GM19467 (cell line): ENCODE results near the gene IL20RA.

Experiments
- ATAC-seq: cut with Tn5 transposase; IDR thresholded peaks from one replicate; pipeline ENCODE4 v1.9.1; 2021; ENCODE audit warnings: mild to moderate bottlenecking, moderate library complexity; ENCODE audit not compliant: unreplicated experiment

Gene IL20RA

GRCh38 chr6:137010128-137010718 is 34.5 kb downstream of the IL20RA start:
- no peak for ATAC-seq

DNA sequence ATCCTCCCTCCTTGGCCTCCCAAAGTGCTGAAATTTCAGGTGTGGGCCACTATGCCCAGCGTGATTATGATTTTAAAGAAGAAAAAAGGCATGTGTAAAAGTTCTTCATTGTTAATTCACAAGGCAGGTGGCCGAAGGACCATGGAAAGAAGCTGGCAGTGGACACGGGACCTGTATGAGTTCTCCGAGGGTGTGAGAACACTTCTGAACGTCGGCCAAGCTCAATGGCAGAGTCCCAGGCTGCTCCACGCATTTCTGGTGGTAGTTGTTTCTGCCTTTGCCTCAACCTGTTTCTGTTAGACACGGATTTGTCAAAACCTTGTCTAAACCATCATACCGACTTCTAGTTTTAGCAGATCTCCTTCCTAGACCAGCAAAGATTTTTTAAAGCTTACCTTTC is 36.6 kb downstream of the IL20RA start:
- no peak for ATAC-seq

DNA sequence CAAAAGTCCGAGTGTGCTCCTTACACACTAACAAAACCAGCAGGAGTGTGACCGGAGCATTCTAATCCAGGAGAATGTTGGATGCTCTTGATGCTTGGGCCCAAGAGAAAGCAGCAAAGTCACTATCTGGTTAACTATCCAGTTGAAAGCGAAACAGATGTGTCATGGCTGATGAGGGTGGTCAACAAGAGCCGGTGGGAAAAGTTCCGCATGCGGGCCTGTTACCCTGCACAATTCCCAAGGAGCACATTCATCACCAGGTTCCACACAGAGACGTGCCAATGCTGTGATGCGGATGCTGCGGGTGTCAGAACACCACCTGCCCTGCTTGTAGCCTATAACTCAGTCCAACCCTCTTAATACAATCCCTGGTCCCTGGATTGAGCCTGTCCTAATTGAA is 38.7 kb downstream of the IL20RA start:
- no peak for ATAC-seq

GRCh38 chr6:137005073-137005472 is 39.7 kb downstream of the IL20RA start:
- no peak for ATAC-seq

- no peak for ATAC-seq
These were observed 42.3 kb downstream of the IL20RA start for GRCh38 chr6:137002505-137002904.

DNA sequence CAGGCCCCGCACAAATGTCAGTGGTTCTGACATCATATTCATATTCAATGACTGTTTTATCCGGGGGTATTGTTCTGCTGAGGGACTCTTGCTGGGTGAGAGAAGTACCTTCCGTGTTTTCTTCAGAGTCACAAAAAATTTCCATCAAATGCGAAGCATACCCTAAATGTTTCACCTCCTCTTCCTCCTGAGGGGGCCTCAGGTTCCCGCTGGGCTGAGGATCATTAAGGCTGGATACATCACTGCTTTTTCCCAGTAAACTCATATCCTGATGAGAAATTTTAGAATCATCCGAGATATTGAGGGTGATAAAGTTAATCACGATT is 42.8 kb downstream of the IL20RA start:
- no peak for ATAC-seq

GRCh38 chr6:137001299-137001976 is 43.3 kb downstream of the IL20RA start:
- ATAC-seq = no peak

DNA sequence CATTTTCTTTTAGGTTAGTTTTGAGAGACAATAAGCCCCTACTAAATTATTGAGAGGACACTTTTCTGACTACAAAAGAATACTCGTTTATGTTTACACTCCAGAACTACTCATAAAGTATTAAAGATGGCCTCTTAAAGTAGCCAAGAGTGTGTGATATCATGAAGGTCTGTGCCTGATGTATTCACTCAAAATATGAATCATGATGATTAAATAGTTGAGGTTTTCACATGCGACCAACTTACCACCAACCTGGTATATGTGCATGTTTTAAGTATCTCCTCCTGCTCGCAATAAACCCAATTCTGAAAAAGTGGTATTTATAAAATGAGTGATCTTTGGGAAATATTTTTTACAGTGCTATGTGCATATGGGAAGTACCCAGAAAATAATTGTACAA is 43.9 kb downstream of the IL20RA start:
- ATAC-seq = no peak

DNA sequence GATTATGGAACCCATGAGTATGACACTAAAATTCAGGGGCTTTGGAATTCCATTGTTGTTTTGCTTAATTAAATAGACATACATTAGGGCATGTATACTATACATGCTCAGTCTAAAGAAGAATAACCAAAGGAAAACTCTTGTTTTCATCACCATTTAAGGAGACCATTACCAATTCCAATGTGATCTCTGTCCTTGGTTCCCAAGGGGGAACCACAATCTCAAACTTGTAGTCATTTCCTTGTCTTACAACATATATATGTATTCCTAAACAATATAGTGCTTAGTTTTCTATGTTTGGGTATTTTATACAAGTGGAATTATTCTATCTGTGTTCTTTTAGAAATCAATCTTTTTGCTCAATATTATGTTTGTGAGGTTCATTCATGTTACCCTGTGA is 49.2 kb downstream of the IL20RA start:
- ATAC-seq = no peak

DNA sequence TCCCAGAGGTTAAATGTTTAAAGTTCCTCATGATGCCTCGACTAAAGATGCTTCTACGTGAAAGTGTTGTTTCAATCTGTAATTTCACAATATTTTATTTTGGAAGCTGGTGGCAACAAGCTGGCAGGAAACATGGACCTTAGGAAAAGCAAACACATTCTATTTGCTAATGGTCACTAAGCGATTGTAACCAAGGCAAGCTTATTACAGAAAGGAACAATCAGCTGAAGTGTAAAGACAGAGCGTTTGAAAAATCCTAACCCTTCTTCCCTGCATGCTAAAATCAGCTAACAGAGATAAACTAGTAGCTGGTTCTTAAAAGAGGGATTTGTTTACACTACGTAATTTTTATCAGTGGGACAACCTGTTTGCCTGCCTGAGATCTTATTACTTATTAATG is 50.0 kb downstream of the IL20RA start:
- no peak for ATAC-seq

DNA sequence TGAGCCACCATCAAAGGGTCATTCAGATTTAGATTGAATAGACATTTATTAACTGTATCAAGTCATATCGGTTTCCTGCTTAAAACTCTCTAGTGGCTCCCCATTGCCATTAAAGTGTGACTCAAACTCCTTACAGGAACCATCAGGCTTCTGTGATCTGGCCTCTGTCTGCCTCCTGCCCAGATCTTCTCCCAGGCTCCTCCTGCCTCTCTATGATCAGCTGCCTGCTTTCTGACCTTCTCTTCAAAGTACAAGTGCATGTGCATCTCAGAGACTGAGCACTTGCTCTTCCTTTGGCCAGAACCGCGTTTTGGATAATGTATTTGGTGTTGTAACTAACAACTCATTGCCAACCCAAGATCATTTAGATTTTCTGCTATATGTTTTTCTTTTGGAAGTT is 52.7 kb downstream of the IL20RA start:
- no peak for ATAC-seq

DNA sequence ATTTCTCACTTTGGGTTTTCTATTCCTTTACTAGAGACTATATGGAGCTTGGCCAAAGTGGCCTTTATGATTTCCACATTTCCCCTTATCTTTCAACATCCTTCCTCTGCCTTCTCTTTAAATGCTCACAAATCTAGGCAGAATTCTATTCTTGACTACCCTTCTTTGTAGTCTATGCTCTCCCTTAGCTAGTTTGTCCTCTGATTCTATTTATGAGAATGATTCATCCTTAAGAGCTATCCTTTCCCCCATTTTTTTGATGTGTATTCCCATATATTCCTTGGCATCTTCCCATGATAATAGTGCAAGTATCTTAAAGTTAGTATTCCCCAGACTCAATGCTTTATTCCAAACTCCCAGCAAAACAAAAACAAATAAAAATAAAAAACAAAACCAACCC is 53.1 kb downstream of the IL20RA start:
- no peak for ATAC-seq

GRCh38 chr6:136990754-136991153 is 54.0 kb downstream of the IL20RA start:
- no peak for ATAC-seq

GRCh38 chr6:136990242-136990578 is 54.6 kb downstream of the IL20RA start:
- ATAC-seq = no peak

- ATAC-seq = no peak
These were observed 55.1 kb downstream of the IL20RA start for GRCh38 chr6:136989571-136990241.

GRCh38 chr6:136987526-136987925 is 57.2 kb downstream of the IL20RA start:
- no peak for ATAC-seq

DNA sequence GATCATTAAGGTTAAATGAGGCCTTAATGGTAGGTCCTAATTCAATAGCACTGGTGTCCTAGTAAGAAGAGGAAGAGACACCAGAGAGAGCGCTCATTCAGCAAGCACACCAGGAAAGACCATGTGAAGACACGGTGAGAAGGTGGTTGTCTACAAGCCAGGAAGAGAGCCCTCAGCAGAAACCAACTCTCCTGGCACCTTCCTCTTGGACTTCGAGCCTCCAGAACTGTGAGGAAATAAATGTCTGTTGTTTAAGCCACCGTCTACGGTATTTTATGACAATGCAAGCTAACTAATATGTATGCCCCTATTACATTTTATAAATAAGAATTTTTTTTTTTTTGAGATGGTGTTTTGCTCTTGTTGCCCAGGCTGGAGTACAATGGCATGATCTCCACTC is 59.3 kb downstream of the IL20RA start:
- ATAC-seq = no peak

GRCh38 chr6:136984578-136984977 is 60.2 kb downstream of the IL20RA start:
- ATAC-seq = no peak

DNA sequence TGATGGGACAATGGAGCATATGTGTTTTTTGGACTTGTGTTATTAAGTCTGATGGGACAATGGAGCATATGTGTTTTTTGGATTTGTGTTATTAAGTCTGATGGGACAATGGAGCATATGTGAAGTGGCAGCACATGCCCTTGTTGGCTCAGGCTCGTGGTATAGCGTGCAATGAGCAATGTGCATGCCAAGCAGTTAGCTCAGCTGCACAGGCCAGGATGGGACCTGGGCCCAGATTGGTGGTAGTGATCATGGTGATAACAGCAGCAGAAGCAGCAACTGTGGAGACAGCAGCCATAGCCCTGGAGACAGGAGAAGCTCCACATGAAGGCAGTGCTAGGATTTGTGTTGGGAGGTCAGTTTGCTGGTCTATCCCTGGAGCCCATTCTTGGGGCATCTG is 61.1 kb downstream of the IL20RA start:
- no peak for ATAC-seq

DNA sequence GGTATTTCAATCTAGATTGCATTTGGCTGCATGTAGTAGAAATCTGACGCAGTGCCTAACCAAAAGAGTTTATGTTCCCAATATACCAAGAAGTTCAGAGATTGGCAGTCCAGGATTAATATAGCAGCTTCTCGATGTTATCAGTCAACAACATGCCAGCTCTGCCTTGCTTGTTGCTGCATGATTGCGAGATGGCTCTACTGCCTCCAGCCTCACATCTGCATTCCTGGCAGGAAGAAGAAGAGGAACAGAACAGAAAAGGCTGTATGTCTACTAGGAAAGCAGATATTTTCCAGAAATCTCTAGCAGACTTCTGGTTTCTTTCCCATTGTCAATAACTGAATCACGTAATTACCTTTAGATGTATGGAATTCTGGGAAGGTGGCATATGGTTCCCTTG is 61.8 kb downstream of the IL20RA start:
- ATAC-seq = no peak

DNA sequence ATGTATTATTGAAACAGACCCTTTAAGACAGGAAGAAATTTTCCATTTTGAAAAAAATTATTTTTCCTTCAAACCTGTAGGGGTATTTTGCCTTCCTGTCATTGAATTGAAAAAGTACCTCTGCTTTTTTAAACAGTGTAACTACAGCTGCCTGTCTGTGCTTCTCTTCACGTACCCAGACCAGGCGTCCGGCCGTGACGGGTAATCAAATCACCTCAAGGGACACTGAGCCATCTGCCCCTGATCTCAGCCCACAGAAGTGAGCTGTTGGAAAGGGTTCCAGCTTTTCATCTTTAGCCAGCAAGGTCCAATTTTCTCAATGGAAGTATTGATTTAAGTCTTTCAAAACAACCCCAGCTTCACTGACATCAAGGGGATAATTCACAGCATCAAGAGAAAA is 64.7 kb downstream of the IL20RA start:
- no peak for ATAC-seq

DNA sequence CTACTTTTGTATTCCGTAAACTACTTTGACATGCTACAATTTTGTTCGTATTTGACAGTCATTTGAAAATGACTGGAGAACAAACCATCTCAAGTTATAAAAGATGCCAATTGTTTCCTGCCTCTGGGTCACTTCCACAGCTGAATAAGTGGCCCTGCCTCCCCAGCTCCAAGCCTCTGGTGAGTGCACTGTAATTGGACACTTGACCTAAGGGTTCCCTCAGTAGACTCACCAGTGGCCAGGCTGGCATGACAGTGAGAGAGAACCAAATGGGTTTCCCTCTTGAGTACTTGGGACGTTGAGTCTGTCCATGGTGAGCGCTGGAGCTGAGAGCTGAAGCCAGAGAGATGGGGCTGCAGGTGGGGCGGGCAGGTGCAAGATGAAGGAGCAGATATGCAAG is 65.6 kb downstream of the IL20RA start:
- no peak for ATAC-seq

- no peak for ATAC-seq
These were observed 67.7 kb downstream of the IL20RA start for GRCh38 chr6:136977075-136977474.
